Neural cell (in vitro differentiated cells): ENCODE data around the gene AMELX.

Source experiments
- CTCF ChIP-seq: fragments of 450-650 bp; IDR thresholded peaks from 2 replicates; pipeline ENCODE4 v1.5.1; 2014; ENCODE audit warnings: antibody characterized with exemption, mild to moderate bottlenecking, moderate library complexity; ENCODE audit not compliant: poor library complexity, severe bottlenecking
- EP300 ChIP-seq: fragments of 450-650 bp; conservative IDR thresholded peaks from 2 replicates; pipeline ENCODE4 v1.6.1; 2014; ENCODE audit warnings: antibody characterized with exemption, mild to moderate bottlenecking, moderate library complexity; ENCODE audit not compliant: poor library complexity, severe bottlenecking
- EZH2 ChIP-seq: fragments of 200-600, 300-800 bp; shearing (Covaris generic), sonication (generic); IDR thresholded peaks from 2 replicates; pipeline ENCODE4 v1.6.1; 2014; ENCODE audit warnings: antibody characterized with exemption, low read length, borderline replicate concordance, mild to moderate bottlenecking; ENCODE audit not compliant: insufficient read depth, poor library complexity, severe bottlenecking
- MXI1 ChIP-seq: fragments of 450-650 bp; conservative IDR thresholded peaks from 2 replicates; pipeline ENCODE4 v1.6.1; 2014; ENCODE audit warnings: antibody characterized with exemption, mild to moderate bottlenecking; ENCODE audit not compliant: poor library complexity, severe bottlenecking
- POLR2AphosphoS5 ChIP-seq: IDR thresholded peaks from 2 replicates; pipeline ENCODE4 v1.6.1; 2012
- RAD21 ChIP-seq: fragments of 450-650 bp; conservative IDR thresholded peaks from 2 replicates; pipeline ENCODE4 v1.6.1; 2014; ENCODE audit warnings: antibody characterized with exemption, mild to moderate bottlenecking, moderate library complexity
- REST ChIP-seq: IDR thresholded peaks from 2 replicates; pipeline ENCODE4 v1.6.1; 2012; ENCODE audit warnings: borderline replicate concordance
- SMC3 ChIP-seq: fragments of 450-650 bp; conservative IDR thresholded peaks from 2 replicates; pipeline ENCODE4 v1.6.1; 2014; ENCODE audit warnings: antibody characterized with exemption, mild to moderate bottlenecking, moderate library complexity; ENCODE audit not compliant: poor library complexity
- TAF1 ChIP-seq: IDR thresholded peaks from 2 replicates; pipeline ENCODE4 v1.6.1; 2012; ENCODE audit warnings: low read depth

GRCh38 chrX:11282043-11282442 is 11.2 kb upstream of the AMELX start:
- TF ChIP-seq POLR2AphosphoS5: no peak
- TF ChIP-seq EP300: no peak
- TF ChIP-seq CTCF: no peak
- TF ChIP-seq EZH2: no peak
- TF ChIP-seq REST: no peak
- TF ChIP-seq MXI1: no peak
- TF ChIP-seq SMC3: no peak
- no peak for TF ChIP-seq RAD21
- TF ChIP-seq TAF1: no peak
